GM19324 (cell line): ENCODE results near the gene PTGDR2.
"Not testable (repeated sequence)": the region's sequence is repeated elsewhere in the genome, so short reads cannot be mapped to it uniquely, and the experiment has no call there.

Experiments used
- ATAC-seq: cut with Tn5 transposase; IDR thresholded peaks from one replicate; pipeline ENCODE4 v1.9.1; 2021; ENCODE audit warnings: mild to moderate bottlenecking, moderate library complexity; ENCODE audit not compliant: unreplicated experiment, low FRiP score

PTGDR2 gene

DNA sequence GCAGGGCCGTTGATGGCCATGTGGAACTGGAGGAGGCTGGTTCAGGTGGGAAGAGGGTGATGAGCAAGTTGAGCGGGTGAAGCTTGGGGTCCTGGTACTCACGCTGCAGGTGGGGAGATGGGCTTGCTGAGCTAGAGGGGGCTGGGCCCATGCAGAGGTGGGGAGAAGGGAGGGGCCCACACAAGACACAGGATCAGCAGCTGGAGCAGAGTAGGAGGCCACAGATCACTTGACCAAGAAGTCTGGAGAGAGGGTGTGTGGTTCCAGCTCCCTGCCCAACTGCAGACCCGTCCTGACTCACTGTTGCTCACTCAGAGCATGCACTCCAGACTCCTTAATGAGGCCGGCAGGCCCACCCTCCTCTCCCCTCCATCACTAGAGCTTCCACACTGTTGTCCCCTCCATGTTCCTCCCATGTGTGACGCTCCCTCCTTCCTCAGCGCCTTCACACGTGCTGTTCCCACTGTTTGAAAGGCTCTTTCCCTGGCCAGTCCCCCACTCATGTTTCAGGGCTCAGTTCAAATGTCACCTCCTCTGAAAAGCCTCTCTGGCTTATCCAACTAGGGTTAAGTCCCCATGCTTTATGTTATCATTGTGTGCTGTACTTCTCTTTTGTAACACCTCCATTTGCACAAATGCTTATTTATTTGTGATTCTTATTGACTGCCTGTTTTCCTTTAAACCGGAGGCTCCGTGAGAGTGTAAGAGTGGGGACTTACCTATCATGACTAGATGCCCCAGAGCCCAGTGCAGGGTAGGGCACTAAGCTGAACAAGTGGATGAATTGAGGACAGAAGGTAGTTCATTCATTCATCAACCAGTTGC is 11.5 kb downstream of the PTGDR2 start:
- ATAC-seq: no peak

DNA sequence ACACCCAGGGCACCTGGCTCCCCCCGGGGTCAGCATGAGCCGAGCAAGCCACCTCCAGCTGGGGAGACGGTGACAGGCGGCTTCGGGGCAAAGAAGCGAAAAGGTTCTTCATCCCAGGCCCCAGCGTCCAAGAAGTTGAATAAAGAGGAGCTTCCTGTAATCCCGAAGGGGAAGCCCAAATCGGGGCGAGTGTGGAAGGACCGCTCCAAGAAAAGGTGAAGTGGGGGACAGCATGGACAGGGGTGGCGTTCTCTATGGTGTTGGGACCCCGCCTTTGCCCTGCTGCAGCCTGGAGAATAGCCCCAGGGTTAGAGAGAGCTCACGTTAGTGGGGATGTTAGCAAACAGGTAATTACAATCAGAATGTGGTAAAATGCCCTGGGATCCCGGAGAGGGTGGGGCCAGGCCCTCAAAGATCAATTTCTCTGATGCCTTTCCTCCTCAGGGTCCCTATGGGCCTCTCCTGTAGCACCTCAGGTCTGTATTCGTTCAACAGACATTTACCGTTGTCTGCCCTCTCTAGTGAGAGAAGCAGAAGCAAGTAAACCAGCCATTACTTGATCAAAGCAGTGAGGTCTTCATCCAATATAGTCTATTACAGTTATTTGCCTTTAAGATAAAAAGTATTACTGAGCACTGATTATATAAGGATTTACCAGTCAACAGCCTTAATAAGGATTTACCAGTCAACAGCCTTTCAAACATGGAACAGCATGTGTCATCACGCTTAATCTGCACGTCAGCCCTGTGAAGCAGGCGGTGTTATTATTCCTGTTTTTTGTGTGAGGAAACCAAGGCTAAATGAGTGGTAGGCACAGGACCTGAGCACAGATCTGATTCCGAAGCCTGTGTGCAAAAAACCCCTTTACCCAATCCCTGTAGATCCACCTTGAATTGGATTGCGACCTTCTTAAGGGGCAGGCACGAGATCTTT is 12.8 kb downstream of the PTGDR2 start:
- ATAC-seq: no peak

DNA sequence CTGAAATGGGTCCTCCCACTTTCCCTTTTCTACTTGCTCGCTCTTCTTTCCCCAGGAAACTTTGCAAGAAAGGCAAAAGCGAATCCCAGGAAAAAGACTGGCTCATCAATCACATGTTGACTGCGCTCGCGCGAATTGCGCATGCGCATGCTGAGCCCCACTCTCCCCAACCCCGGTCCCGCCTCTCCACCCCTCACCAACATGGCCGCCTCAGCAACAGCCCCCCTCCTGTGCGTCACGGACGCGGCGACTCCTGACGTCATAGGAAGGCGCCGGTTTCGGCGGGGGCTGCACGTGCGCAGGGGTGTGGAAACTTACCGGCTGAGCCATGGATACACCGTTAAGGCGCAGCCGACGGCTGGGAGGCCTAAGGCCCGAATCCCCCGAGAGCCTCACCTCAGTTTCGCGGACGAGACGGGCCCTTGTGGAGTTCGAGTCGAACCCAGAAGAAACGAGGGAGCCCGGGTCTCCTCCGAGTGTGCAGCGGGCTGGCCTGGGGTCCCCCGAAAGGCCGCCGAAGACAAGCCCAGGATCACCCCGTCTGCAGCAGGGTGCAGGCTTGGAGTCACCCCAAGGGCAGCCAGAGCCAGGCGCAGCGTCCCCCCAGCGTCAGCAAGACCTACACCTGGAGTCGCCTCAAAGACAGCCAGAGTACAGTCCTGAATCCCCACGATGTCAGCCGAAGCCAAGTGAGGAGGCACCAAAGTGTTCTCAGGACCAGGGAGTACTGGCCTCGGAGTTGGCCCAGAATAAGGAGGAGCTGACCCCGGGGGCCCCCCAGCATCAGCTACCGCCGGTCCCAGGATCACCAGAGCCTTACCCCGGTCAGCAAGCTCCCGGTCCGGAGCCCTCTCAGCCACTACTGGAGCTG is 13.7 kb downstream of the PTGDR2 start, which contains the start of gene CCDC86:
TSS of gene CCDC86 (plus strand) at position 317 of the 871 bp plus-strand sequence. CDS start at position 329, 12 bp downstream.
- peak; percentile 88 for ATAC-seq

DNA sequence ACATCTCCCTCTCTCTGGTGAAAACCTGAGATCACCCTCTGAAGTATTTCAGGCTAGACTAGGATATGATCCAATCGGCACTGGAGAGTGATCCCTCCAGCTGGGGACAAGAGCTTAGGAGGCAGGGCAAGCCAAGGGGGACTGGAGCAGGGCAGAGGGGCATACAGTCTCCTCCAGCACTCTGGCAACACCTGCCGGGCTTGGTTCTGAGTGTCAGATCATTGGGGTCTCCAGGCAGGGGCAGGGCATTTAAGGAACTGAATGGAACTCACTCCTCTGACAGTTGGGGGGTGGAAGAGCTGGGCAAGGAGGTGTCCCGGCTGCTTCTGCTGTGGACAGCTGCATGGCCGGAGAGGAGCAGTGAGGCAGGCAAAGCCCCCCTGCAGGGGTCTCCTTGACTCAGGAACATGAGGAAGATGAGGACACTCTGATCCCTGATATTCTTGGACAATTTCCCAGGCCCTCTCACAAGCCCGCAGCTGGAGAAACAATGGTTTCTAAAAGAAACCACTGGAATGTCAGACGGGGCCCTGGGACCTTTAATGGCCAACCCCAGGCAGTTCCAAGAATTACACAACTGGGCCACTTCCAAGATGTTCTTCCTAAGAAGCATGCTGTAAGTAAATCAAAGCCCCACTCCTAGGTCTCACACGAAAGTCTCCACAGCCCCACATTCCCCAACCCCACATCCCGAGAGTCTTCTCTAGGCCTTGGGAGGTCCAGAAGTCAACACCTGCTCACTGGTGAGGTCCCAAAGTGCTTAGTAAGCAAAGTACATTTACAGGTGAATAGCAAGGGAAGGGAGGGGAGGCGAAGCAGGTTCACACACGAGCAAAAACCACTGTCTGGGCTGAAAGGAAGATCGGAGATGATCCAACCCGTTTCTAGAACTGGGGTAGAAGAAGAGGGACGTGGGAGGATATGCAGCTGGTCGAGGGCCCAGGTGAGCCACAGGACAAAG is 15.0 kb downstream of the PTGDR2 start:
- ATAC-seq: no peak

DNA sequence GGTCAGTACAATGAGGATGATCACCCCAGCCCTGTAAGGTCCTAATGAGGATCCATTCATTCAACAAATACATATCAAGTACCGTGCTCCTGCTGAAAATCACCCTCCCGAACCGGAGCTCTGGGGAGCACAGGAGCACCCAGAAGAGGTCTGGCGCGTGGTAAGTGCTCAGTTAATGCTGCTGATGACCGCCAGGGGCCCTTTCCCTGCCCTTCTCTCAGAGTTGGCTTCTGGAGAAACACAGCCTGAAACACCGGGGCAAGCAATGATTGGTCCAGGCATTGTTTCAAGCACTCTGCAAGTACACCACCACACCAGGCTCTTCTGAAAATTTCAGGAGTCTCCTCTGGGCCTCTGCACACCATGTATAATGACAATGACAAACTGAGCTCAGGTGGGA is 17.6 kb downstream of the PTGDR2 start:
- ATAC-seq: no peak

DNA sequence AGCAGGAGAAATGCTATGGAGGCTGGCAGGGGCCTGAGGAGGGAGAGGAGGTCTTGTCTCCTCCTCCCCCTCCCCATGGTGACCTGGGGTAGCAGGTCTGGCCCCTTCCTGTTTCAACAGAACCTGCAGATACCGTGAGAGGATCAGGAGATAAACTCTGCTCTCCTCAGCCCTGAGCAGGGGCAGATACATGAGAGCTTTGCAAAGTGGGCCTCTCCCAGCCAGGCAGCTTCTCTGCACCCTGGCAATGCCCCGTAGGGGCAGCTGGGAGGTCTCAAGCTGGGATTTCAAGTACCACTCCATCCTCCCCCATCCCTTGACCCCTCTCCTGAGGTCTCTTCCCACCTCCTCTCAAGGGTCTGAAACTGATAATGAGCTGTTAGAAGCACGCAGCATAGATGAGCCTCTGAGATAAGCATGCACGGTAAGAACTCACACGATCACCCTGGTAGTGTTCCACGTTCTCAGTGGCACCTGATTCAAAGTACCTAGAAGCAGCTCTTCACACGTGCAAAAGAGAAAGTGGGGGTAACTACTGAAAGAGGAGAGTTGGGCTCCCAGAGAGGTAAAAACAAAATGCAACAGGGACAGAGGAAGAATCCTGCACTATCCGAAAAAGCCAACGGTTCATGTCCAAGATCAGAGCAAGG is 18.8 kb downstream of the PTGDR2 start:
- no peak for ATAC-seq

DNA sequence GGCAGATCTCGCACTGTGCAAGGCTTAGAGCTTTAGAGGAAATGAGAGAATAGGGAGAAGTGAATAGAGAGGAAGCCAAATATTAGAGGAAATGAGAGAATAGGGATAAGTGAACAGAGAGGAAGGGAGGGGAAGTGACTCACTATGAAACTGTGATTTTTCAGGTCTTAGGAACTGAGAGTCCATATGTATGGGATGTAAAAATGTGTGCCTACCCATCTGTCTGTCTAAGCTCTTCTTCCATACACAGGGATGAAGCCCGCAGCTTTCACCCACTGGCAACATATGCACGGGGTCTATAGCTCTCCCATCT is 20.3 kb downstream of the PTGDR2 start:
- ATAC-seq: no peak

DNA sequence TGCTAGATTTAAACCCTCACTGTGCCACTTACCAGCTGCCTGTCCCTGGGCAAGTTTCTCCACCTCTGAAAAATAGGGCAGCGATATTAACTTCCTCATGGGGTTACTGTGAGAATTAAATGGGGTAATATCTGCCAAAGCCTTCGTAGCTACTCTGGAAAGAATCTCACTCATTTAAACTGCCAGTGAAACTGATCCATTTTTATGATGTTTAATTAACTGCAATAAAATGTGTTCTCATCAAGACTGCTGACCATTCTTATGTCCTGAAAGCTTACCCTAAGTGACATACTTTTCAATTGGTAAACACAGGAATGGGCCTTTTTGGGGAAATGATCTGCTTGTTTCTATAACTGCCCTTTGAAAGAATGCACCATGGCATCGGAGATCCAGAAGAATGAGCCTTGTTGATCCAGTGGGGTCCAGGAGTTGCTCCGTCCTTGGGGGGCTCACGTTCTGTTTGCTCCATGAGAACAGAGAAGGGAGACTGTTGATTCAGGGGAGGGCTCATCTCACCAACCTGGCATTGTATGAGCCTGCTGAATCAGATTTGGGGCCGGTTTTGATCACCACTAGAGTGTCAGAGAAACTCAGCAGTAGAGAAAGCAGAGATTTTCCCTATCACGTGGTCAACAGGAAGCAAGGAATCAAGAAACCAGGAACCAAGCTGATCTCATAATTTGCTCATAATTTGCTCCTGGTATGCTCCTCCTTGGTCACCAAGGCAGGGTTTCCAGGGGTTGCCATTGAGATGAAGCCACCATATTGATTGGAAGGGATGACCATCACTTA is 20.8 kb downstream of the PTGDR2 start:
- ATAC-seq: no peak

DNA sequence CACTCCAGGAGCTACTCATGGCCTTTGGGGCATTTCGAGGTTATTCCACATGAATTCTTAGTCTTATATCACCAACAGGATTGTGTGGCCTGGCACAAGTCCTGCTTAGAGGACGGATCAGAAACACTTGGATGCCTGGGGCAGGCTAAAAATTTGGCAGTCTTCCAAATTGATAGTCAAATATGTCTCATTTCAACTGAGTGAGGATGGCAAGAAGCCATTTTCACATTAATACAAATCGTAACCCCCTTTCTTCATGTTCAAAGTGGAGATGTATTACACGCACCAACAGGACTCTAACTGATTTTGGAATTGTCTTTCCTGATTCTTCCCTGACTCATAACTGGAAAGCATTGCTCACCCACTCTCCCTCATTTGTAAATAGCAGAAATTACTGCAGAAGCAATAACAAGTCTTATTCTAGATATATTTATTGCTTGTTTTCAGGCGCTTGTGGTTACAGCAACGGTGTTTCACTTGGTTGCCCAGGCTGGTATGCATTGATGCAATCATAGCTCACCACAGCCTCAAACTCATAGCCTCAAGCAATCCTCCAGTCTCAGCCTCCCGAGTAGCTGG is 24.2 kb downstream of the PTGDR2 start:
- ATAC-seq: no peak

DNA sequence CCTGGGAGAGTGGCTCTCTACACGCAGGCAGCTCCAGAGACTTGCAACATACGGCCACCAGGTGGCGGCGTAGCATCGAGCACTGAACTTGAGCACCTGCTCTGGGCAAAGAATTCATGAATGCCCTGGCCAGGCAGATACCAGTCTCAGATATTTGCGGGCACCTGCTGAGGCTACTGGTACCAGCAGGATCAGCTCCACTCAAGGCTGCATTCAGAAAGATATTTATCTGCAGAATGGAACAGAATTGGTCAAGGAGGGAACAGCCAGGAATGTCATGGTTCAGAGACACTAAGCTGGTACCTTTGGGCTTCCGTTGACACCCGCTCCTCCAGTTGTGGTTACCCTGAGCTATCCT is 24.6 kb downstream of the PTGDR2 start:
- peak; percentile 67 for ATAC-seq

DNA sequence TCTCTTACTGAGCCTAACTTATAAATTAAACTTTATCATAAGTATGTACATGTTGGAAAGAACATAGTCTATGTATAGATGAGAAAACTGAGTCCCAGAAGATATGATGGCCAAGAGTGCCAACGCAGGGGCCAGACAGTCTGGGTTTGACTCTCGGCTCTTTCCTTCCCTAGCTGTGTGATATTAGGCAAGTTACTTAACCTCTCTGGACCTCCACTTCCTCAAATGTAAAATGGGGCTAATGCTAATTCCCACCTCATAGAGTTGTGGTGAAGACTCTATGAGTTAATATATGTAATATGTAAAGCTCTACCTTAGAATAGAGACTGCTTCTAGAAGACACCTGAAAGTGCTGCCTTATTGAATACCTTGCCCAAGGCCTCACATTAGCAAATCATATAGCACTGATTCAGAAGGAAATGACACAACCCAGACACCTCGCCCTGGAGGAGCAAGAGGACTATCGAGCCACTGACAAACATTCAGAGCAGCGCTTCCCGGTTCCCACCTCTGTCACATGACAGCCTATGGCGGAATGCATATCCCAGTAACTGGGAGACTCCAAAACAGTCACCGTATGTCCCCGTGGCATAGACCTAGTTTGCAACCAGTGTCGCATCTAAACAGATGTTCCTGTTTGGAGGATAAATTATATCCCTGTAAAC is 25.1 kb downstream of the PTGDR2 start:
- no peak for ATAC-seq

DNA sequence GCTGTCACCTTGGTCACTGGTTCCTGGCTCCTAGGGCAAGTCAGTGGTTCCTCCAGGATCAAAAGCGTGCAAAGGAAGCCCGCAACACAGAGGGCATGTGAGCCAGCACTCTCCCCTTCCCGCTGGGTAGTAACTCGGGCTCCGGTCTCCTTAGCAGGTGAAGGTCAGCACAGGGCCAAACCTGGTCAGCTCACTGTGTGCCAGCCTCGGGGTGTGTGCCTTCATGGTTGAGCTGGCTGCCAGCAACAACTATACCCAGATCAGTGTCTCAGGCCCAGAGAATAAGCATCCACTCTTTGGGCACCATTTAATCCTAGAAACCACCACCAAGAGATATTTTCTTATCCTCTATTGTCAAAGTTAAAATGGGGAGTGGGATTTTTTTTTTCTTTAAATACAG is 30.0 kb downstream of the PTGDR2 start:
- ATAC-seq: no peak

DNA sequence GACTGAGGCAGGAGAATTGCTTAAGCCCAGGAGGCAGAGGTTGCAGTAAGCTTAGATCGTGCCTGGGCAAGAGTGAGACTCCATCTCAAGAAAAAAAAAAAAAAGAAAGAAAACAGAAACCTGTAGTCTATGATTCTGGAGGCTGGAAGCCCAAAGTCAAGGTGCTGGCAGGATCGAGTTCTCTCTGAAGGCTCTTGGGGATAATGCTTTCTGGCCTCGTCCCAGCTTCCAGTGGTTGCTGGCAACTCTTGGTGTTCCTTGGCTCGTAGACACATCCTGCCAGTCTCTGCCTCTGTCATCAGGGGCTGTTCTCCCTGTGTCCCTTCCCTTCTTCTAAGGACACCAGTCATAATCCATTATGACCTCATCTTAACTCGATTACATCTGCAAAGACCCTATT is 30.6 kb downstream of the PTGDR2 start:
- ATAC-seq: no peak

DNA sequence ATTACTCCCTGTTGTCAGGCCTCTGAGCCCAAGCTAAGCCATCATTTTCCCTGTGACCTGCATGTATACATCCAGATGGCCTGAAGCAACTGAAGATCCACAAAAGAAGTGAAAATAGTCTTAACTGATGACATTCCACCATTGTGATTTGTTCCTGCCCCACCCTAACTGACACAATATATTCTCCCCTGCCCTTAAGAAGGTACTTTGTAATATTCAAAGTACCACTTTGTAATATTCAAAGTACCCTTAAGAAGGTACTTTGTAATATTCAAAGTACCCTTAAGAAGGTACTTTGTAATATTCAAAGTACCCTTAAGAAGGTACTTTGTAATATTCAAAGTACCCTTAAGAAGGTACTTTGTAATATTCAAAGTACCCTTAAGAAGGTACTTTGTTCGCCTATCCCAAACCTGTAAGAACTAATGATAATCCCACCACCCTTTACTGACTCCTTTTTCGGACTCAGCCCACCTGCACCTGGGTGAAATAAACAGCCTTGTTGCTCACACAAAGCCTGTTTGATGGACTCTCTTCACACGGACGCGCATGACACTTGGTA is 31.9 kb downstream of the PTGDR2 start:
- not testable (repeated sequence) for ATAC-seq

DNA sequence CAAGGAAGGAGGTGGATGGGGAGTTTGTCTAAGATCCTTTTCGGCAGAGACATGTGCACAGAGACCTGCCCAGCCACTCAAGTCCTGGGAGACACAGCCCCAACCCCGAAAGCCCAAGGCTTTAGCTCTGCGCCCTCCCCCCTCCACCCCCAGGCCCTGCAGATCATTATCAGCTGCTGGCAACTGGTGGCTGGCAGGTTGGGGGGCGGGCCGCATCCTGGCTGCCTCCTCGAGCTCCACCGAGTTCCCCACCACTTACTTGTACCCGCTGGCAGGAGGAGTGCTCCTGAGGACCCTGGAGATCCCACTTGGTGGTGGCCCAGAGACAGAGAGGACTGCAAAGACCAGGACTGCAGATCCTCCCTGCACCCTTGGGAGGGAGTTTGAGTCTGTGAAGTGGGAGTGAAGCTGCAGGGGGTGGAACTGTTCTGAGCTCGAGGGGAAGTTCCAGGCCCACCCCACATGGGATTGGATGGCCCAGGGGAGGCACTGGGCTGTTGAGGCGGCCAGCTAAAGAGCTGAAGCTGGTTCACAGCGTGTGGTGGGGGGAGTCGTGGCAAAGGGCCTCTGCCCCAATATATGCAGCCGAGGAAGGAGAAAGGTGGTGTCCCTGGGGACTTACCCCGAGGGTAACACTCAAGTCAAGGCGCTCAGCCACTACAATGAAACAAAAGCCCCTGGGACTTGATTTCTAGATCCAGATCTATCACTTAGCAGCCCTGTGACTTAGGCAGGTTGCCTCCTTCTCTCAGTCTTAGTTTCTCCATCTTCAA is 33.7 kb downstream of the PTGDR2 start:
- ATAC-seq: no peak

DNA sequence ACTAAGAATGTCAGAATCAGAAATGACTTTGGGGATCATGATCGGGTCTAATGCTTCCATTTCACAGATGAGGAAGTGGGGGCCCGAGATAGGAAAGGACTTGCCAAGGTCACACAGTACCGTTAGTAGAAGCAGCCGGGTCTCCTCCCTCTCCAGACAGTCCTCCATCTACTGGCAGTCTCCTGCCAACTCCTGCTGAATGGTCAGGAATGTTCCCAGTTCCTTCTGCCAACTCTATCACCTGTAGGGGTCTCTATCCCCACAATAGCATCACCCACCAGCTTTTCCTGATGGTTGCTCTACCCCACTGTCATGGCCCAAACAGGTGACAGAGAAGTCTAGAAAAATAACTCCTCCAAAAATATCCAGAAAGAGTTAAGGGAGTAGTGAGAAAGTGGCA is 37.7 kb downstream of the PTGDR2 start:
- ATAC-seq: no peak
